Measurements from ENCODE around the gene ITPR2.
"Not testable (repeated sequence)": the region's sequence is repeated elsewhere in the genome, so short reads cannot be mapped to it uniquely, and the experiment has no call there.

ITPR2 gene

DNA sequence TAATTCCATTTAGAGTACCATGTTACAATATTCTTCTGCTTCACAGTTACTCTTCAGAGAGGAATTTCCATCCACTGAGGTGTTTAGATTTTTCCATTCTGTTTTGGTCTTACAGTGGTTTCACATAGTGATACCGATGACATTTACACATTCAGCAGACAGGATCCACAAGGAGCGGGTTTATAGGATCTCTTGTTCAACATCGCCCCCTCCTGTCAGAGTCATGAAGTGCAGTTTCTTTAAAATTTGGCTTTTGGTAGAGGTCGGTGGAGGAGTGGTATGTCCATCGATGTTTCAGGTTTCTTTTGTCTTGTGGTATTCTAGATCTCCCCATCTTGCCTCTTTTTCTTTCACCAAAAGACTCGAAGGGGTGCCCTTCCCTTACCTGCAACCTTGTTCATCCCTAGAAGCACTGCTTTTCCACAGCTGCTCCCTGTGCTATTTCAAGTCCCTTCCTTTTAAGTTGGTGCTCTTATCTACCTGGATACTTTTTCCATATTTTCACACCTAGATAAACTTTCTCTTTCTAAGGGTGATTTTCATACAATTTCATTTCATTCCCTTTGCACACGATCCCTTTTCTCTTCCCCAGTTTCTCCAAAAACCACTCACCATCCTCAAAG is 181.3 kb downstream of the ITPR2 start:
- no peak for DNase-seq (ENCODE audit: low spot score)
- no peak overlapping the region for H3K4me3 ChIP-seq
- TF ChIP-seq CTCF (IDR thresholded peaks at IDR 0.05), result peak; percentile 58
- no peak overlapping the region for H3K27ac ChIP-seq

DNA sequence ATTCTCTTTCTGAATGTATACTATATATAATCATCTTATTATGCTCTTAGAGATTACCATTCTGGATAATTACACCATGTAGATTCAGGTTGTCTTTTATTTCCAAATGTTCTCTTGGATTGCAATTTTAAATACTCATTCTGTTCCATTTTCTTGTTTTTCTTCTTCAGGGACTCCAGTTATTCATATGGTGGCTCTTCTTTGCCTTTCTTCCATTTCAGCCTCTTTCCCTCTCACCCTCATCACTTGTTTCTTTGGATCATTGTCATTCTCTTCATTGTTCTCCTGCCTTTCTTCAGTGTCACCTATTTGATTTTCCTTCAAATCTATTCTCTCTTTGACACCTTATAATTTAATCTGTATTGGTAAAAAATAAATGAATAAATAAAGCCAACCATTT is 182.0 kb downstream of the ITPR2 start:
- no peak overlapping the region for H3K4me3 ChIP-seq
- no peak for DNase-seq (ENCODE audit: low spot score)
- TF ChIP-seq CTCF (IDR thresholded peaks at IDR 0.05), result no peak
- no peak overlapping the region for H3K27ac ChIP-seq

- H3K4me3 ChIP-seq, result no peak overlapping the region
- TF ChIP-seq CTCF (IDR thresholded peaks at IDR 0.05), result no peak
- DNase-seq (ENCODE audit: low spot score), result no peak
- no peak overlapping the region for H3K27ac ChIP-seq
These were observed 184.0 kb downstream of the ITPR2 start for GRCh38 chr12:26648999-26649398.

- Histone ChIP-seq H3K4me3 (no peak overlapping the region), H3K27ac (no peak overlapping the region)
- no peak for TF ChIP-seq CTCF (IDR thresholded peaks at IDR 0.05)
- no peak for DNase-seq (ENCODE audit: low spot score)
These were observed 184.4 kb downstream of the ITPR2 start for GRCh38 chr12:26648584-26648983.

DNA sequence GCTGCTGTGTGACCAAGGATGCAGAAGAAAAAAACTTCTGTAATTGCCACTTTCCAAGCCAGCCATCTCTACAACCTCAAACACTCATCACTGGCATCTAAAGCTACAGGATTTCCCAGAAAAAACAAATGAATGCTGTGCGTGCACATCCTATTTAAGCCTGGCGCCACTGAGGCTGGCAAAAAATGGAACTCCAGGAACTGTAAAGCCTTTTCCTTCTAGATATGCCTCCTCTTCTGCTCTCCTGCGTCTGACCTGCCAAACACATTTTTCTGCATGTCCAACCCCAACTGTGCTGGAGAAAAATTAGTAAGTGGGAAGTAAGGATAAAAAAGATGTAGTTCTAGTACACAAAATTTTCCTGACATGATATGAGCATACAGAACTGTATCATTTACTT is 184.9 kb downstream of the ITPR2 start:
- no peak overlapping the region for H3K27ac ChIP-seq
- H3K4me3 ChIP-seq, result no peak overlapping the region
- DNase-seq (ENCODE audit: low spot score), result no peak
- no peak for TF ChIP-seq CTCF (IDR thresholded peaks at IDR 0.05)

DNA sequence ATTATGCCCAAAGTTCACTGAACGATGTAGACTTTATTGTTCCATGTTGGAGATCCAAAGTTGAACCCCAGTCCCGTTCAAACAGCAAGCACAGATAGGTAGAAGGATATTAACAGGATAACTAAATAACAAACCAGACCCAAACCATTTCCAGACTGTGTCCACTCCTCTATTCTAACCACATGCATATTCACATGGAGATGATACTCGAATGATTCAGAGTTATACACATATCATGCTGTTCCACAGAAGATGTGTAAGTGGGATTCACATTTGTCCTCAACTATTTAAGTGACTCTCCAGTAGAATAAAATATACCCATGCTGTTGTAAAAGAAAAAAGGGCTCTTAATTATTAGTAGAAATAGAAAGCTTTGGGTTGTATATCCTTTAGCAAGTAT is 185.9 kb downstream of the ITPR2 start:
- H3K27ac ChIP-seq, result no peak overlapping the region
- DNase-seq (ENCODE audit: low spot score), result no peak
- no peak overlapping the region for H3K4me3 ChIP-seq
- TF ChIP-seq CTCF (IDR thresholded peaks at IDR 0.05), result no peak

GRCh38 chr12:26646571-26646970 is 186.4 kb downstream of the ITPR2 start:
- DNase-seq (ENCODE audit: low spot score), result no peak
- no peak for TF ChIP-seq CTCF (IDR thresholded peaks at IDR 0.05)
- no peak overlapping the region for H3K27ac ChIP-seq
- H3K4me3 ChIP-seq, result no peak overlapping the region

DNA sequence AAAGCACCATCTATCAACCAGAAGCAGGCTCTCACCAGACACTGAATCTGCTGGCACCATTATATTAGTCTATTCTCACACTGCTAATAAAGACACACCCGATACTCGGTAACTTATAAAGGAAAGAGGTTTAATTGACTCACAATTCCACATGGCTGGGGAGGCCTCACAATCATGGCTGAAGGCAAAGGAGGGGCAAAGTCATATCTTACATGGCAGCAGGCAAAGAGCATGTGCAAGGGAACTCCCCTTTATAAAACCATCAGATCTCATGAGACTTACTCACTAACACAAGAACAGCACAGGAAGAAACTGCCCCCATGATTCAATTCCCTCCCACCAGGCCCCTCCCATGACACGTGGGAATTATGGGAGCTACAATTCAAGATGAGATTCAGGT is 188.6 kb downstream of the ITPR2 start:
- H3K4me3 ChIP-seq; H3K27ac ChIP-seq; DNase-seq (ENCODE audit: low spot score): not testable (repeated sequence)

Data from coronary artery (tissue), 2 donors.